Peyer's patch (tissue), 4 donors: ENCODE measurements around the gene LY6G6C.

Experiments
- CTCF ChIP-seq, 6 experiments: fragments of 450-650 bp in 4 of 6; fragments of 200-600 bp in 2 of 6; sonication (generic) in 1 of 6; IDR thresholded peaks; one replicate each; pipeline ENCODE4 v1.5.1; 2017 to 2019; ENCODE audit warnings: antibody characterized with exemption in 6 of 6, mild to moderate bottlenecking in 3 of 6, moderate library complexity in 1 of 6
- POLR2A ChIP-seq, 2 donors: fragments of 450-650 bp; IDR thresholded peaks; one replicate each; pipeline ENCODE4 v1.5.1; 2017; ENCODE audit warnings: antibody characterized with exemption in 2 of 2, mild to moderate bottlenecking in 2 of 2, moderate library complexity in 2 of 2

- no peak for TF ChIP-seq CTCF (IDR thresholded peaks at IDR 0.05)
- no peak for TF ChIP-seq POLR2A (IDR thresholded peaks at IDR 0.05)
Measured at GRCh38 chr6:31718265-31718664, 3.3 kb downstream of the LY6G6C start.
